ENCODE data around the gene SERF1A. TPM values are rescaled to one million over a fixed set of nuclear protein-coding genes. Genes with fewer than 3 reads are reported as not detected.
"Not testable (repeated sequence)": the region's sequence is repeated elsewhere in the genome, so short reads cannot be mapped to it uniquely, and the experiment has no call there.

The SERF1A gene
- 10 to 100 TPM; 10.0 to 22.6 TPM for total RNA-seq

GRCh38 chr5:70900533-70901271 lies at the start of gene SERF1A:
Gene SERF1A, plus strand, starts transcription at chr5:70900669. Its CDS starts 201 bp downstream, at chr5:70900870.
- H3K36me3 ChIP-seq; H3K27ac ChIP-seq; H3K27me3 ChIP-seq (replicated peaks; ENCODE audit: insufficient read depth); H3K4me3 ChIP-seq; H3K9me3 ChIP-seq; H3K4me1 ChIP-seq (ENCODE audit: control insufficient read depth in 1 of 2, low read depth in 2 of 2); DNase-seq (ENCODE audit: low spot score): not testable (repeated sequence)
- peak; percentile 79 for ATAC-seq (ENCODE audit: insufficient number of reproducible peaks, low FRiP score, low read depth)

- not testable (repeated sequence) for H3K4me3 ChIP-seq; H3K27ac ChIP-seq; H3K27me3 ChIP-seq (replicated peaks; ENCODE audit: insufficient read depth); H3K9me3 ChIP-seq; H3K4me1 ChIP-seq (ENCODE audit: control insufficient read depth in 1 of 2, low read depth in 2 of 2); ATAC-seq (ENCODE audit: insufficient number of reproducible peaks, low FRiP score, low read depth); H3K36me3 ChIP-seq; DNase-seq (ENCODE audit: low spot score)
Measured at GRCh38 chr5:70866778-70867177, 33.7 kb upstream of the SERF1A start.

GRCh38 chr5:70870626-70871025 lies 29.8 kb upstream of the SERF1A start:
- not testable (repeated sequence) for H3K36me3 ChIP-seq; DNase-seq (ENCODE audit: low spot score); H3K9me3 ChIP-seq; ATAC-seq (ENCODE audit: insufficient number of reproducible peaks, low FRiP score, low read depth); H3K4me1 ChIP-seq (ENCODE audit: control insufficient read depth in 1 of 2, low read depth in 2 of 2); H3K4me3 ChIP-seq; H3K27ac ChIP-seq; H3K27me3 ChIP-seq (replicated peaks; ENCODE audit: insufficient read depth)

GRCh38 chr5:70896076-70896475 lies 4.4 kb upstream of the SERF1A start:
- not testable (repeated sequence) for ATAC-seq (ENCODE audit: insufficient number of reproducible peaks, low FRiP score, low read depth); H3K4me1 ChIP-seq (ENCODE audit: control insufficient read depth in 1 of 2, low read depth in 2 of 2); H3K36me3 ChIP-seq; H3K4me3 ChIP-seq; DNase-seq (ENCODE audit: low spot score); H3K27ac ChIP-seq; H3K9me3 ChIP-seq; H3K27me3 ChIP-seq (replicated peaks; ENCODE audit: insufficient read depth)

GRCh38 chr5:70901272-70901571 lies 753 bp downstream of the SERF1A start:
- not testable (repeated sequence) for H3K4me1 ChIP-seq (ENCODE audit: control insufficient read depth in 1 of 2, low read depth in 2 of 2); DNase-seq (ENCODE audit: low spot score); ATAC-seq (ENCODE audit: insufficient number of reproducible peaks, low FRiP score, low read depth); H3K27me3 ChIP-seq (replicated peaks; ENCODE audit: insufficient read depth); H3K27ac ChIP-seq; H3K4me3 ChIP-seq; H3K36me3 ChIP-seq; H3K9me3 ChIP-seq

- not testable (repeated sequence) for H3K27me3 ChIP-seq (replicated peaks; ENCODE audit: insufficient read depth); H3K9me3 ChIP-seq
Measured at GRCh38 chr5:70906624-70907023, 6.2 kb downstream of the SERF1A start.

GRCh38 chr5:70916829-70917228 lies 16.4 kb downstream of the SERF1A start:
- not testable (repeated sequence) for H3K27me3 ChIP-seq (replicated peaks; ENCODE audit: insufficient read depth); H3K9me3 ChIP-seq; H3K4me3 ChIP-seq; DNase-seq (ENCODE audit: low spot score); H3K36me3 ChIP-seq; H3K4me1 ChIP-seq (ENCODE audit: control insufficient read depth in 1 of 2, low read depth in 2 of 2); ATAC-seq (ENCODE audit: insufficient number of reproducible peaks, low FRiP score, low read depth); H3K27ac ChIP-seq

More at GRCh38 chr5:70906624-70907023, 6.2 kb downstream of the SERF1A start:
- H3K27ac ChIP-seq; H3K4me3 ChIP-seq; H3K4me1 ChIP-seq (ENCODE audit: control insufficient read depth in 1 of 2, low read depth in 2 of 2); ATAC-seq (ENCODE audit: insufficient number of reproducible peaks, low FRiP score, low read depth); H3K36me3 ChIP-seq; DNase-seq (ENCODE audit: low spot score): not testable (repeated sequence)

GRCh38 chr5:70925211-70925562 lies 24.7 kb downstream of the SERF1A start:
- H3K4me3 ChIP-seq; H3K36me3 ChIP-seq; H3K27me3 ChIP-seq (replicated peaks; ENCODE audit: insufficient read depth): not testable (repeated sequence)

GRCh38 chr5:70931709-70932368 lies 31.4 kb downstream of the SERF1A start:
- not testable (repeated sequence) for DNase-seq (ENCODE audit: low spot score); H3K4me3 ChIP-seq; H3K27ac ChIP-seq; H3K27me3 ChIP-seq (replicated peaks; ENCODE audit: insufficient read depth); H3K9me3 ChIP-seq; H3K36me3 ChIP-seq; H3K4me1 ChIP-seq (ENCODE audit: control insufficient read depth in 1 of 2, low read depth in 2 of 2); ATAC-seq (ENCODE audit: insufficient number of reproducible peaks, low FRiP score, low read depth)

More at GRCh38 chr5:70925211-70925562, 24.7 kb downstream of the SERF1A start:
- H3K4me1 ChIP-seq (ENCODE audit: control insufficient read depth in 1 of 2, low read depth in 2 of 2); DNase-seq (ENCODE audit: low spot score); H3K27ac ChIP-seq; H3K9me3 ChIP-seq; ATAC-seq (ENCODE audit: insufficient number of reproducible peaks, low FRiP score, low read depth): not testable (repeated sequence)

- not testable (repeated sequence) for ATAC-seq (ENCODE audit: insufficient number of reproducible peaks, low FRiP score, low read depth); DNase-seq (ENCODE audit: low spot score); H3K27me3 ChIP-seq (replicated peaks; ENCODE audit: insufficient read depth); H3K36me3 ChIP-seq; H3K9me3 ChIP-seq; H3K4me3 ChIP-seq; H3K4me1 ChIP-seq (ENCODE audit: control insufficient read depth in 1 of 2, low read depth in 2 of 2); H3K27ac ChIP-seq
Measured at GRCh38 chr5:70932560-70932959, 32.1 kb downstream of the SERF1A start.

GRCh38 chr5:70953068-70953467 lies 52.6 kb downstream of the SERF1A start:
- H3K27ac ChIP-seq; H3K36me3 ChIP-seq; H3K9me3 ChIP-seq; DNase-seq (ENCODE audit: low spot score); H3K4me1 ChIP-seq (ENCODE audit: control insufficient read depth in 1 of 2, low read depth in 2 of 2); H3K27me3 ChIP-seq (replicated peaks; ENCODE audit: insufficient read depth); ATAC-seq (ENCODE audit: insufficient number of reproducible peaks, low FRiP score, low read depth); H3K4me3 ChIP-seq: not testable (repeated sequence)

All from thoracic aorta (tissue), 2 donors.